HG03571 (cell line): ENCODE measurements around the gene UTS2R.
A peak's percentile ranks its signal among the peaks of the same experiment; 100 is the strongest.
"Not testable (repeated sequence)": the region's sequence is repeated elsewhere in the genome, so short reads cannot be mapped to it uniquely, and the experiment has no call there.

Experiments used
- ATAC-seq: cut with Tn5 transposase; IDR thresholded peaks from one replicate; pipeline ENCODE4 v1.9.1; 2021; ENCODE audit not compliant: unreplicated experiment

The UTS2R gene

GRCh38 chr17:82406131-82406671 lies 34.6 kb downstream of the UTS2R start:
- ATAC-seq = no peak

- ATAC-seq = no peak
Observed at GRCh38 chr17:82407255-82407654, 35.7 kb downstream of the UTS2R start.

GRCh38 chr17:82408288-82408937 lies 36.8 kb downstream of the UTS2R start:
- no peak for ATAC-seq

- no peak for ATAC-seq
Observed at GRCh38 chr17:82408938-82409318, 37.4 kb downstream of the UTS2R start.

- no peak for ATAC-seq
Observed at GRCh38 chr17:82410014-82410716, 38.6 kb downstream of the UTS2R start.

GRCh38 chr17:82411396-82412053 lies 40.0 kb downstream of the UTS2R start:
- ATAC-seq = no peak

- ATAC-seq = not testable (repeated sequence)
Observed at GRCh38 chr17:82412081-82412480, 40.5 kb downstream of the UTS2R start.

- no peak for ATAC-seq
Observed at GRCh38 chr17:82412535-82413520, 41.3 kb downstream of the UTS2R start.

GRCh38 chr17:82414548-82415281 lies 43.1 kb downstream of the UTS2R start:
- no peak for ATAC-seq

- no peak for ATAC-seq
Observed at GRCh38 chr17:82415336-82415735, 43.8 kb downstream of the UTS2R start.

- ATAC-seq = no peak
Observed at GRCh38 chr17:82415786-82416185, 44.2 kb downstream of the UTS2R start.

GRCh38 chr17:82416264-82416663 lies 44.7 kb downstream of the UTS2R start:
- no peak for ATAC-seq

- ATAC-seq = no peak
Observed at GRCh38 chr17:82416771-82417170, 45.2 kb downstream of the UTS2R start.

GRCh38 chr17:82418001-82418986 lies 46.7 kb downstream of the UTS2R start, which contains the start of the genes HEXD and OGFOD3:
Gene HEXD (plus strand): TSS chr17:82418347. CDS start chr17:82419800, 1,453 bp downstream.
Gene OGFOD3 (minus strand): TSS chr17:82418586. CDS start chr17:82418485, 101 bp downstream.
- ATAC-seq = peak; percentile 74

- no peak for ATAC-seq
Observed at GRCh38 chr17:82419540-82419939, 48.0 kb downstream of the UTS2R start.

- no peak for ATAC-seq
Observed at GRCh38 chr17:82424001-82424862, 52.7 kb downstream of the UTS2R start.

GRCh38 chr17:82424863-82425159 lies 53.2 kb downstream of the UTS2R start:
- ATAC-seq = no peak
